Adrenal gland (tissue), 12 donors: ENCODE results near the gene MDN1. TPM values are rescaled to one million over a fixed set of nuclear protein-coding genes. Genes with fewer than 3 reads are reported as not detected.
"Not testable (repeated sequence)": the region's sequence is repeated elsewhere in the genome, so short reads cannot be mapped to it uniquely, and the experiment has no call there.

Experiments used
- DNase-seq, 7 donors: peaks; one replicate each; pipeline ENCODE4 v3.0.0-alpha.2; 2019 to 2020
- H3K27ac ChIP-seq, 5 donors: fragments of 200-600 bp; sonication (generic) in 4 of 5; 1 replicate in 3 of 5; 2 replicates in 2 of 5; pipeline versions ENCODE4 v1.5.1 to v1.8.0; 2016 to 2020; ENCODE audit warnings: mild to moderate bottlenecking in 1 of 5
- H3K27me3 ChIP-seq: fragments of 200-600 bp; 2 replicates; pipeline ENCODE4 v1.8.0; 2021
- H3K36me3 ChIP-seq, 2 donors: fragments of 200-600 bp; replicated peaks in 1 of 2; 1 replicate in 1 of 2; 2 replicates in 1 of 2; pipeline versions ENCODE4 v1.5.1 to v1.8.0; 2018 to 2022
- H3K4me1 ChIP-seq, 2 donors: fragments of 200-600 bp; replicated peaks in 1 of 2; 1 replicate in 1 of 2; 2 replicates in 1 of 2; pipeline versions ENCODE4 v1.5.1 to v1.8.0; 2018 to 2021
- H3K4me3 ChIP-seq, 4 donors: fragments of 200-600 bp; sonication (generic) in 3 of 4; one replicate each; pipeline ENCODE4 v1.5.1; 2016 to 2018
- H3K9me3 ChIP-seq, 3 donors: fragments of 200-600 bp; sonication (generic) in 1 of 3; replicated peaks in 1 of 3; 1 replicate in 2 of 3; 2 replicates in 1 of 3; pipeline versions ENCODE4 v1.5.1 to v1.8.0; 2016 to 2021
- CTCF ChIP-seq, 6 experiments: fragments of 450-650 bp in 4 of 6; fragments of 200-600 bp in 2 of 6; sonication (generic) in 1 of 6; IDR thresholded peaks; 1 replicate in 5 of 6; 2 replicates in 1 of 6; pipeline versions ENCODE4 v1.5.1 to v1.8.0; 2016 to 2021; ENCODE audit warnings: antibody characterized with exemption in 6 of 6, mild to moderate bottlenecking in 2 of 6, moderate library complexity in 1 of 6
- POLR2A ChIP-seq, 2 donors: fragments of 450-650 bp; IDR thresholded peaks; one replicate each; pipeline ENCODE4 v1.6.1; 2017; ENCODE audit warnings: antibody characterized with exemption in 2 of 2, mild to moderate bottlenecking in 2 of 2, moderate library complexity in 1 of 2
- WGBS, 4 donors: extraction: QIAGEN DNeasy Blood & Tissue Kit in 2 of 4; methylation state at CpG; one replicate each; pipeline versions ENCODE4 v1.1.5 to v1.1.7; 2013 to 2017; 5-methylcytosine and 5-hydroxymethylcytosine counted together
- intact Hi-C, 2 donors: fragments of 100-400 bp; cut with DNase I; formaldehyde crosslinking; loops; one replicate each; pipeline versions ENCODE4 v1.14.1 to v1.15.0; 2022 to 2023
- polyA plus RNA-seq, 3 donors: library from polyadenylated mRNA; stranded (reverse); fragments of 200-250 nt in 2 of 3; fragments of 350-450 nt in 1 of 3; fragmentation: Illumina TruSeq in 1 of 3; extraction: RNeasy Lipid Tissue Mini Kit (QIAGEN cat#74804) in 1 of 3; gene quantifications; one replicate each; pipeline ENCODE4 v1.2.3, GENCODE V29; 2013 to 2014
- total RNA-seq, 9 donors: library from RNA; depleted of rRNA in 4 of 9; stranded (reverse); fragments of >200 nt in 4 of 9; fragments of 120-200 nt in 1 of 9; fragmentation: NEBNext Ultra II Directional in 1 of 9; extraction: Animal tissue kit (Norgen Biotek cat#: 25700) in 1 of 9; gene quantifications; one replicate each; pipeline versions ENCODE4 v1.1.0 to v1.2.4, GENCODE V29; 2013 to 2023
- donor health status: healthy with polysubstance abuse.
- donor health status: Bipolar disorder and iron deficiency.
- donor health status: DM: yes; HTN: yes; CAD: no.
- donor health status: DM: no; HTN: no; CAD: no.
- donor health status: DM: no; HTN: no; CAD: no.
- donor health status: DM: yes; HTN: yes; CAD: no.

MDN1 gene
- total and polyA plus RNA-seq, 12 donors = 15.0 to 74.1 (median 28.4) TPM

- peaks cover 0 to 25% of the 10 kb centered on the region in 2 donors for H3K36me3 ChIP-seq
- TF ChIP-seq CTCF (IDR thresholded peaks at IDR 0.05) (no peak), POLR2A (IDR thresholded peaks at IDR 0.05) (no peak)
These were observed 82.7 kb downstream of the MDN1 start for GRCh38 chr6:89736893-89737292.

GRCh38 chr6:89734526-89734925, 85.1 kb downstream of the MDN1 start:
- Histone ChIP-seq H3K27ac (no peak overlapping the region), H3K27me3 (no peaks in the 10 kb centered on the region), H3K4me1 (peaks cover 7 to 9% of the 10 kb centered on the region in 2 donors), H3K9me3 (no peaks in the 10 kb centered on the region), H3K36me3 (peaks cover 0 to 24% of the 10 kb centered on the region in 2 donors), H3K4me3 (no peak overlapping the region)
- DNase-seq = peak in 2 of 7 donors; percentile 7 to 26
- no peak for TF ChIP-seq CTCF (IDR thresholded peaks at IDR 0.05)
- TF ChIP-seq POLR2A (IDR thresholded peaks at IDR 0.05) = no peak
- intact Hi-C loops = no loop called here

More at GRCh38 chr6:89736893-89737292, 82.7 kb downstream of the MDN1 start:
- Histone ChIP-seq H3K27me3 (no peaks in the 10 kb centered on the region), H3K4me1 (peaks cover 0 to 9% of the 10 kb centered on the region in 2 donors), H3K9me3 (no peaks in the 10 kb centered on the region), H3K27ac (no peak overlapping the region), H3K4me3 (no peak overlapping the region)
- WGBS, 4 donors = 86 to 92% (median 90%) methylated on average over 3 of the region's 3 CpGs
- no peak for DNase-seq
- intact Hi-C loops = no loop called here

- Histone ChIP-seq H3K4me1 (peaks cover 6 to 7% of the 10 kb centered on the region in 2 donors), H3K9me3 (no peaks in the 10 kb centered on the region), H3K27me3 (no peaks in the 10 kb centered on the region), H3K36me3 (peaks cover 0 to 30% of the 10 kb centered on the region in 2 donors), H3K4me3 (no peak overlapping the region), H3K27ac (no peak overlapping the region)
- intact Hi-C loops = no loop called here
- no peak for TF ChIP-seq CTCF (IDR thresholded peaks at IDR 0.05)
- TF ChIP-seq POLR2A (IDR thresholded peaks at IDR 0.05) = no peak
- no peak for DNase-seq
- WGBS, 4 donors = 91 to 97% (median 93%) methylated on average over 3 of the region's 3 CpGs
These were observed 87.5 kb downstream of the MDN1 start for GRCh38 chr6:89731924-89732567.

DNA sequence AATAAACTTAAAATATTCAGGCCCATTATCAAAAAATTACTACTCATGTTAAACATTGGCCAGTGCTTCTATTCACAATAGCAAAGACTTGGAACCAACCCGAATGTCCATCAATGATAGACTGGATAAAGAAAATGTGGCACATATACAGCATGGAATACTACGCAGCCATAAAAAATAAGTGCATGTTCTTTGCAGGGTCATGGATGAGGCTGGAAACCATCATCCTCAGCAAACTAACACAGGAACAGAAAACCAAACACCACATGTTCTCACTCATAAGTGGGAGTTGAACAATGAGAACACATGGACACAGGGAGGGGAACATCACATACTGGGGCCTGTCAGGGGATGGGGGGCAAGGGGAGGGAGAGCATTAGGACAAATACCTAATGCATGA, 88.3 kb downstream of the MDN1 start:
- H3K4me1 ChIP-seq, intact Hi-C loops, H3K27me3 ChIP-seq, H3K9me3 ChIP-seq, H3K4me3 ChIP-seq, H3K27ac ChIP-seq, DNase-seq: not testable (repeated sequence)
- peaks cover 0 to 32% of the 10 kb centered on the region in 2 donors for H3K36me3 ChIP-seq
- WGBS, 4 donors = 93 to 100% (median 97%) methylated on average over 2 of the region's 2 CpGs

GRCh38 chr6:89729818-89730217, 89.8 kb downstream of the MDN1 start:
- 83 to 100% (median 95%) methylated on average over 1 of the region's 1 CpG for WGBS, 4 donors
- H3K9me3 ChIP-seq = no peaks in the 10 kb centered on the region
- intact Hi-C loops = no loop called here
- no peak for TF ChIP-seq CTCF (IDR thresholded peaks at IDR 0.05)
- no peak for TF ChIP-seq POLR2A (IDR thresholded peaks at IDR 0.05)
- peaks cover 0 to 36% of the 10 kb centered on the region in 2 donors for H3K36me3 ChIP-seq
- DNase-seq = no peak
- no peaks in the 10 kb centered on the region for H3K27me3 ChIP-seq
- H3K4me1 ChIP-seq = peaks cover 6 to 7% of the 10 kb centered on the region in 2 donors
- no peak overlapping the region for H3K4me3 ChIP-seq
- H3K27ac ChIP-seq = no peak overlapping the region
